GM12878 (cell line): ENCODE results near the gene ATXN1. TPM values are rescaled to one million over a fixed set of nuclear protein-coding genes. Genes with fewer than 3 reads are reported as not detected.
A peak's percentile ranks its signal among the peaks of the same experiment; 100 is the strongest.

Source experiments
- BACH1 ChIP-seq: fragments of 450-650 bp; IDR thresholded peaks from 2 replicates; pipeline ENCODE4 v1.6.1; 2017; ENCODE audit warnings: mild to moderate bottlenecking, borderline replicate concordance
- BRCA1 ChIP-seq: IDR thresholded peaks from 2 replicates; pipeline ENCODE4 v1.6.1; 2011; ENCODE audit warnings: low read depth, low read length, improper control_type of control experiment
- CHD4 ChIP-seq: fragments of 200-600 bp; sonication (generic); IDR thresholded peaks from 2 replicates; pipeline ENCODE4 v1.6.1; 2016; ENCODE audit warnings: mild to moderate bottlenecking
- DPF2 ChIP-seq: fragments of 450-650 bp; IDR thresholded peaks from 2 replicates; pipeline ENCODE4 v1.6.1; 2017; ENCODE audit warnings: mild to moderate bottlenecking
- GATAD2B ChIP-seq: fragments of 450-650 bp; conservative IDR thresholded peaks from 2 replicates; pipeline ENCODE4 v1.6.1; 2017; ENCODE audit warnings: low read depth, mild to moderate bottlenecking, moderate library complexity
- HDAC2 ChIP-seq: fragments of 200-600 bp; sonication (generic); IDR thresholded peaks from 2 replicates; pipeline ENCODE4 v1.6.1; 2017
- JUNB ChIP-seq: IDR thresholded peaks from 2 replicates; pipeline ENCODE4 v1.6.1; 2016; ENCODE audit warnings: antibody characterized with exemption, mild to moderate bottlenecking
- JUND ChIP-seq: IDR thresholded peaks from 2 replicates; pipeline ENCODE4 v1.6.1; 2012; ENCODE audit warnings: low read depth, mild to moderate bottlenecking, low read length, improper control_type of control experiment, moderate library complexity
- MEF2A ChIP-seq: IDR thresholded peaks from 2 replicates; pipeline ENCODE4 v1.6.1; 2011; ENCODE audit warnings: low read depth, mild to moderate bottlenecking, low read length, moderate library complexity; ENCODE audit not compliant: insufficient read depth
- RFX5 ChIP-seq: IDR thresholded peaks from 2 replicates; pipeline ENCODE4 v1.6.1; 2011; ENCODE audit warnings: low read depth, low read length, improper control_type of control experiment
- RUNX3 ChIP-seq: IDR thresholded peaks from 2 replicates; pipeline ENCODE4 v1.6.1; 2012; ENCODE audit warnings: low read length, inconsistent platforms
- TCF7 ChIP-seq: IDR thresholded peaks from 2 replicates; pipeline ENCODE4 v1.6.1; 2014; ENCODE audit warnings: antibody characterized with exemption, borderline replicate concordance
- ZNF274 ChIP-seq: IDR thresholded peaks from one replicate; pipeline ENCODE4 v1.8.0; 2011; ENCODE audit not compliant: insufficient read length, insufficient read depth
- polyA plus RNA-seq, 11 experiments: library from polyadenylated mRNA; depleted of rRNA in 4 of 11; unstranded in 6 of 11; stranded (reverse) in 5 of 11; fragments of >200 nt; fragmentation: Nextera tagmentation in 4 of 11; fragmentation: Illumina TruSeq in 1 of 11; extraction: Ambion mirVana in 4 of 11; extraction: Trizol in 1 of 11; gene quantifications; 1 replicate in 1 of 11; 2 replicates in 10 of 11; pipeline versions ENCODE4 v1.2.1 to v1.2.3, GENCODE V29; 2011 to 2016; ENCODE audit warnings: inconsistent platforms in 2 of 11, missing spikeins in 2 of 11, low read depth in 1 of 11
- total RNA-seq, 4 experiments: library from RNA; depleted of rRNA in 3 of 4; stranded (reverse); fragments of >200 nt in 3 of 4; fragmentation: Illumina TruSeq in 1 of 4; extraction: Trizol in 1 of 4; gene quantifications; 2 replicates each; pipeline versions ENCODE4 v1.2.1 to v1.2.3, GENCODE V29; 2013 to 2021
- TF ChIP-seq, protein P1 (sequence below): IDR thresholded peaks from 2 replicates; pipeline ENCODE4 v1.6.1; 2012; ENCODE audit warnings: mild to moderate bottlenecking, low read depth, low read length
- TF ChIP-seq, protein P2 (sequence below): fragments of 450-650 bp; IDR thresholded peaks from 2 replicates; pipeline ENCODE4 v1.6.1; 2017; ENCODE audit warnings: mild to moderate bottlenecking, low read depth, inconsistent platforms; ENCODE audit not compliant: poor library complexity, severe bottlenecking
- TF ChIP-seq, protein P3 (sequence below): IDR thresholded peaks from 2 replicates; pipeline ENCODE4 v1.6.1; 2011; ENCODE audit warnings: low read depth, mild to moderate bottlenecking, low read length, moderate library complexity, borderline replicate concordance; ENCODE audit errors: extremely low read depth
- TF ChIP-seq, protein P4 (sequence below): fragments of 450-650 bp; IDR thresholded peaks from 2 replicates; pipeline ENCODE4 v1.6.1; 2017; ENCODE audit warnings: low read depth, mild to moderate bottlenecking, moderate library complexity

ATXN1 gene
- total and polyA plus RNA-seq, 10 of the 15 experiments (the other 5 are each of a cell fraction or from before 2014, with no cell fraction given): 12.2 to 51.2 (median 20.5) TPM

DNA sequence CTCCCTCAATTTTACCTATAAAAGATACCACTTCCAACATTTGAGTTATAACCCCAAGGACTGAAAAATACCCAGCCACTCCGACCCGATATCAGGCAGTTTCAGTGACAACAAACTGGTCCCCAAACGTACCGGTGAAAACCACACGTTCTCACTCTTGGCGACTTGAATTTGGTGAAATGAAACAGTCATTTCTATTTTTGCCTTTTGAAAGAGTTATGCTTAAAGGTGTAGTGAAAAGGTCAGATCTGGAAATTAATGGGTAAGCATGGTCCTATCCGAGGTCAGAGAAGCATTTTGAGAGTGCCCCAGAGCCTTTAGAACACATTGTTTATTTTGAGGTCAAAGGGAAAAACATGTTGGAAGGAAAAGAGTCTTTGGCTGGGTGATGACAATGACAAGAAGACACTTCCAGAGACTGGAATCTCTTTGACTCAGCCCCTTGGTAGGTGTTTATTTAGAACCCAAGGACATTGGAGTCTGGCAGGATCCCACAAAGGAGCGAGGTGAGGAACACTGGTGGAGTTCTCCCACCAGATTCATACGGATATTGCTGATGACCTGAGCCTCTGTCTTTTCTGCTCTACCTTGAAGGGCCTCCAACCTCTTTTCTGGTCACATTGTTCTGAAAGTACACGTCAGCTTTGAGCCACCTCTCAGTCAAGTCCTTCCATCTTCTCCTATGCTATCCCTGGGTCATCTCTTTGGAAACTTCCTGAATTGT is 287.9 kb downstream of the ATXN1 start (continued):
- TF ChIP-seq, protein P1, sequence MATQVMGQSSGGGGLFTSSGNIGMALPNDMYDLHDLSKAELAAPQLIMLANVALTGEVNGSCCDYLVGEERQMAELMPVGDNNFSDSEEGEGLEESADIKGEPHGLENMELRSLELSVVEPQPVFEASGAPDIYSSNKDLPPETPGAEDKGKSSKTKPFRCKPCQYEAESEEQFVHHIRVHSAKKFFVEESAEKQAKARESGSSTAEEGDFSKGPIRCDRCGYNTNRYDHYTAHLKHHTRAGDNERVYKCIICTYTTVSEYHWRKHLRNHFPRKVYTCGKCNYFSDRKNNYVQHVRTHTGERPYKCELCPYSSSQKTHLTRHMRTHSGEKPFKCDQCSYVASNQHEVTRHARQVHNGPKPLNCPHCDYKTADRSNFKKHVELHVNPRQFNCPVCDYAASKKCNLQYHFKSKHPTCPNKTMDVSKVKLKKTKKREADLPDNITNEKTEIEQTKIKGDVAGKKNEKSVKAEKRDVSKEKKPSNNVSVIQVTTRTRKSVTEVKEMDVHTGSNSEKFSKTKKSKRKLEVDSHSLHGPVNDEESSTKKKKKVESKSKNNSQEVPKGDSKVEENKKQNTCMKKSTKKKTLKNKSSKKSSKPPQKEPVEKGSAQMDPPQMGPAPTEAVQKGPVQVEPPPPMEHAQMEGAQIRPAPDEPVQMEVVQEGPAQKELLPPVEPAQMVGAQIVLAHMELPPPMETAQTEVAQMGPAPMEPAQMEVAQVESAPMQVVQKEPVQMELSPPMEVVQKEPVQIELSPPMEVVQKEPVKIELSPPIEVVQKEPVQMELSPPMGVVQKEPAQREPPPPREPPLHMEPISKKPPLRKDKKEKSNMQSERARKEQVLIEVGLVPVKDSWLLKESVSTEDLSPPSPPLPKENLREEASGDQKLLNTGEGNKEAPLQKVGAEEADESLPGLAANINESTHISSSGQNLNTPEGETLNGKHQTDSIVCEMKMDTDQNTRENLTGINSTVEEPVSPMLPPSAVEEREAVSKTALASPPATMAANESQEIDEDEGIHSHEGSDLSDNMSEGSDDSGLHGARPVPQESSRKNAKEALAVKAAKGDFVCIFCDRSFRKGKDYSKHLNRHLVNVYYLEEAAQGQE: 0 out of 2 replicates have a peak, but pooled peaks have one; percentile 7
- peak; percentile 39; the same call in 1 of the 2 replicates for TF ChIP-seq JUND
- TF ChIP-seq TCF7: peak; percentile 59; the same call in 1 of the 2 replicates
- TF ChIP-seq GATAD2B: no peak
- TF ChIP-seq, protein P2, sequence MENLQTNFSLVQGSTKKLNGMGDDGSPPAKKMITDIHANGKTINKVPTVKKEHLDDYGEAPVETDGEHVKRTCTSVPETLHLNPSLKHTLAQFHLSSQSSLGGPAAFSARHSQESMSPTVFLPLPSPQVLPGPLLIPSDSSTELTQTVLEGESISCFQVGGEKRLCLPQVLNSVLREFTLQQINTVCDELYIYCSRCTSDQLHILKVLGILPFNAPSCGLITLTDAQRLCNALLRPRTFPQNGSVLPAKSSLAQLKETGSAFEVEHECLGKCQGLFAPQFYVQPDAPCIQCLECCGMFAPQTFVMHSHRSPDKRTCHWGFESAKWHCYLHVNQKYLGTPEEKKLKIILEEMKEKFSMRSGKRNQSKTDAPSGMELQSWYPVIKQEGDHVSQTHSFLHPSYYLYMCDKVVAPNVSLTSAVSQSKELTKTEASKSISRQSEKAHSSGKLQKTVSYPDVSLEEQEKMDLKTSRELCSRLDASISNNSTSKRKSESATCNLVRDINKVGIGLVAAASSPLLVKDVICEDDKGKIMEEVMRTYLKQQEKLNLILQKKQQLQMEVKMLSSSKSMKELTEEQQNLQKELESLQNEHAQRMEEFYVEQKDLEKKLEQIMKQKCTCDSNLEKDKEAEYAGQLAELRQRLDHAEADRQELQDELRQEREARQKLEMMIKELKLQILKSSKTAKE: peak; percentile 95
- TF ChIP-seq MEF2A: peak; percentile 99
- TF ChIP-seq, protein P3, sequence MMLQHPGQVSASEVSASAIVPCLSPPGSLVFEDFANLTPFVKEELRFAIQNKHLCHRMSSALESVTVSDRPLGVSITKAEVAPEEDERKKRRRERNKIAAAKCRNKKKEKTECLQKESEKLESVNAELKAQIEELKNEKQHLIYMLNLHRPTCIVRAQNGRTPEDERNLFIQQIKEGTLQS: no peak
- TF ChIP-seq HDAC2: no peak
- TF ChIP-seq ZNF274: no peak
- TF ChIP-seq RFX5: no peak
- no peak; the same call in 1 of the 2 replicates for TF ChIP-seq DPF2
- TF ChIP-seq, protein P4, sequence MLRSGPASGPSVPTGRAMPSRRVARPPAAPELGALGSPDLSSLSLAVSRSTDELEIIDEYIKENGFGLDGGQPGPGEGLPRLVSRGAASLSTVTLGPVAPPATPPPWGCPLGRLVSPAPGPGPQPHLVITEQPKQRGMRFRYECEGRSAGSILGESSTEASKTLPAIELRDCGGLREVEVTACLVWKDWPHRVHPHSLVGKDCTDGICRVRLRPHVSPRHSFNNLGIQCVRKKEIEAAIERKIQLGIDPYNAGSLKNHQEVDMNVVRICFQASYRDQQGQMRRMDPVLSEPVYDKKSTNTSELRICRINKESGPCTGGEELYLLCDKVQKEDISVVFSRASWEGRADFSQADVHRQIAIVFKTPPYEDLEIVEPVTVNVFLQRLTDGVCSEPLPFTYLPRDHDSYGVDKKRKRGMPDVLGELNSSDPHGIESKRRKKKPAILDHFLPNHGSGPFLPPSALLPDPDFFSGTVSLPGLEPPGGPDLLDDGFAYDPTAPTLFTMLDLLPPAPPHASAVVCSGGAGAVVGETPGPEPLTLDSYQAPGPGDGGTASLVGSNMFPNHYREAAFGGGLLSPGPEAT: peak; percentile 77; the same call in 1 of the 2 replicates
- TF ChIP-seq BRCA1: no peak
- no peak; the same call in 1 of the 2 replicates for TF ChIP-seq BACH1
- TF ChIP-seq CHD4: no peak
- peak; percentile 98 for TF ChIP-seq RUNX3
- TF ChIP-seq JUNB: peak; percentile 88
